ENCODE results near the gene COMTD1. TPM values are rescaled to one million over a fixed set of nuclear protein-coding genes. Genes with fewer than 3 reads are reported as not detected.
A peak's percentile ranks its signal among the peaks of the same experiment; 100 is the strongest.

The COMTD1 gene
- total and polyA plus RNA-seq, 2 of the 8 experiments (the other 6 are each of a cell fraction or from before 2014, with no cell fraction given): 31.9 to 42.4 TPM

DNA sequence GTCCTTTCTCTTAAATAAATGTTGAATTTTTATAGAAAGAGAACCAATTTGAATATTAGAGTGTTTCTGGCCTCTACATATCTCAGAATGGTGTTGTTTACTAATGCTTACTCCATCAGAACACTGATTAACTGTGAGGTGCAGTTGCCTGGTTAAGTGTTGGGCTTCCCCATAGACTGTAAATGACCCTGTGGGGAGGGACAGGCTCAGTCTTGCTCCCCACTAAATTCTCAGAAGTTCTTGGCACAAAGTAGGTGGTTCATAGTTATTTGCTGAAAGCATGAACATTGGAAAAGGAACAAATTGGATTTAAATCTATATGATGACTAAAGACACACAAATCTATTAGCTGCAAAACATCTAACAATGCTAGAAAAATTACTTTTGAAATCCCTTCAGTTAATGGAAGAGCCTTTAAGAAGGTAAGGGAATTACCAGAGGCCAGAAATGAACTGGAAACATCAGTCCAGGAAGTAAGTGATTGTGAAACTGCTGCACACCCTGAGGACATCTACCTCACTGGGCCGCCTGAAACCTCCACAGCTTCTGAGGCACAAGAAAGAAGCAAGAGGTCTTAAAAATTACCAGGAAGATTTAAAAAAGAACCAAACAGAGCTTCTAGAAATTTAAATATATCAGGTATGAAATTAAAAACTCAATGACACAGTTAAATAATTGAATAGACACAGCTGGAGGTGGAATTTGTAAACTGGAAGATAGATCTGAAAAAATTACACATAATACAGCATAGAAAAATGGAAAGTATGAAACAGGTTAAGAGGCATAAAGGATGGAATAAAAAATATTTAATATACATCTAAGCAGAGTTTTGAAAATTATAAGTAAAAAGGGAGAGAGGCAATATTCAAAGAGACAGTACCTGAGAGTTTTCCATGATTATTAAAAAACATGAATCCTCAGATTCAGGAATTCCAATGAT lies 17.8 kb upstream of the COMTD1 start:
- TF ChIP-seq TBP (IDR thresholded peaks at IDR 0.05; ENCODE audit: low read depth, low read length): no peak
- peak; percentile 50; the same call in 1 of the 2 replicates for TF ChIP-seq KDM1A (IDR thresholded peaks at IDR 0.05; ENCODE audit: borderline replicate concordance, low read length)
- DNase-seq (ENCODE audit: low read depth in 1 of 2, low spot score in 2 of 2): no peak
- H3K9ac ChIP-seq (replicated peaks in 1 of 4; ENCODE audit: extremely low read depth in 1 of 4, low read depth in 3 of 4, low read length in 3 of 4): no peak overlapping the region
- H3K9me3 ChIP-seq (ENCODE audit: insufficient read depth in 2 of 2, low read depth in 1 of 2, low read length in 1 of 2): peaks cover 12 to 17% of the 10 kb centered on the region in 2 experiments
- no peaks in the 10 kb centered on the region for H3K23me2 ChIP-seq (ENCODE audit: low read depth, low read length)
- no peak overlapping the region for H2BK120ac ChIP-seq (replicated peaks; ENCODE audit: low read depth, low read length)
- no peaks in the 10 kb centered on the region for H3K4me1 ChIP-seq (replicated peaks in 1 of 4; ENCODE audit: control insufficient read depth in 3 of 4, insufficient read depth in 4 of 4, low read length in 3 of 4)
- H2BK5ac ChIP-seq (ENCODE audit: low read depth, low read length): no peak overlapping the region
- H3K36me3 ChIP-seq (ENCODE audit: control insufficient read depth in 2 of 4, insufficient read depth in 4 of 4, low read length in 3 of 4): no peaks in the 10 kb centered on the region
- no peak overlapping the region for H2BK20ac ChIP-seq (ENCODE audit: low read length)
- H3K18ac ChIP-seq (ENCODE audit: extremely low read depth, low read length): no peak overlapping the region
- no peaks in the 10 kb centered on the region for H3K79me1 ChIP-seq (ENCODE audit: low read depth, low read length)
- ChIA-PET CTCF (ENCODE audit: partially characterized antibody) (interaction anchor here (1.0 kb wide), 1 partner anchor 16 kb away, joined by 5 read pairs; no protein-coding TSS in a partner anchor), POLR2A (ENCODE audit: partially characterized antibody) (no interaction called here)
- no peak overlapping the region for H2BK12ac ChIP-seq (ENCODE audit: low read depth, low read length)
- no peak overlapping the region for H2BK15ac ChIP-seq (ENCODE audit: low read length)
- no peak overlapping the region for H3K27ac ChIP-seq (ENCODE audit: low read depth, low read length)
- 87% methylated on average over 1 of the region's 1 CpG; no CpG with 5 or more reads in 1 of the 2 experiments for WGBS, 2 experiments (ENCODE audit: extremely low coverage in 1 of 2, insufficient coverage in 1 of 2, insufficient read length in 1 of 2, insufficient replicate concordance in 2 of 2, low coverage in 1 of 2, low lambda C conversion rate in 2 of 2, missing lambda C conversion rate in 1 of 2)
- no peak overlapping the region for H4K8ac ChIP-seq (ENCODE audit: extremely low read depth, insufficient read depth, low read length)
- no peak overlapping the region for H3K23ac ChIP-seq (ENCODE audit: insufficient read length)
- no peak overlapping the region for H3K4me3 ChIP-seq (ENCODE audit: extremely low read depth in 1 of 4, insufficient read depth in 2 of 4, low read depth in 3 of 4, low read length in 4 of 4)
- no peak overlapping the region for H4K5ac ChIP-seq (ENCODE audit: insufficient read length, low read depth, low read length)
- no peak overlapping the region for H2AFZ ChIP-seq (ENCODE audit: low read length)
- H2AK5ac ChIP-seq (ENCODE audit: low read depth, low read length): no peak overlapping the region
- H3K4ac ChIP-seq (replicated peaks; ENCODE audit: insufficient read length, low read depth, low read length): no peak overlapping the region
- no peaks in the 10 kb centered on the region for H4K20me1 ChIP-seq (replicated peaks in 1 of 2; ENCODE audit: control insufficient read depth in 1 of 2, insufficient read depth in 2 of 2, low read length in 2 of 2)
- H3K56ac ChIP-seq (replicated peaks; ENCODE audit: insufficient read length, low read depth, low read length): no peak overlapping the region
- no peaks in the 10 kb centered on the region for H3K79me2 ChIP-seq (ENCODE audit: control insufficient read depth in 1 of 2, insufficient read depth in 2 of 2, low read length in 2 of 2)
- no peak overlapping the region for H3K14ac ChIP-seq (ENCODE audit: insufficient read length)
- no peak overlapping the region for H3K4me2 ChIP-seq (ENCODE audit: insufficient read depth in 1 of 2, low read depth in 2 of 2, low read length in 2 of 2)
- H4K91ac ChIP-seq (replicated peaks; ENCODE audit: insufficient read length, low read length): no peak overlapping the region
- FAIRE-seq: no peak
- H3K27me3 ChIP-seq (replicated peaks in 1 of 4; ENCODE audit: control insufficient read depth in 3 of 4, extremely low read depth in 1 of 4, insufficient read depth in 3 of 4, low read length in 3 of 4): no peaks in the 10 kb centered on the region
